HepG2 (cell line): Measurements from ENCODE around the gene FCHO1. TPM values are rescaled to one million over a fixed set of nuclear protein-coding genes. Genes with fewer than 3 reads are reported as not detected.

Experiments
- ATAC-seq: fragments of 200-7000 bp; cut with Tn5 transposase; 3 replicates; pipeline ENCODE4 v1.9.1; 2020; ENCODE audit warnings: mild to moderate bottlenecking, moderate library complexity
- BruUV-seq: library from RNA; stranded (reverse); fragments of 400-500 nt; replicated peaks from 2 replicates; lab custom pipeline; 2021; lab: Mats Ljungman, UMichigan
- CTCF ChIA-PET: fragments of 300-600 bp; formaldehyde crosslinking; extraction: SDS; loops from one replicate; lab custom pipeline; 2021; ENCODE audit warnings: low total read pairs, inconsistent platforms, low intra/inter-chr PET ratio; lab: Yijun Ruan, JAX
- POLR2A ChIA-PET: fragments of 350-600 bp; sonication (Branson Sonifier 250); formaldehyde crosslinking; loops from one replicate; lab custom pipeline; 2020; ENCODE audit warnings: antibody characterized with exemption, inconsistent platforms; lab: Yijun Ruan, JAX
- DNase-seq: peaks from one replicate; pipeline ENCODE4 v3.0.0-alpha.2; 2015; ENCODE audit warnings: low spot score
- FAIRE-seq: peaks from 3 replicates; lab custom pipeline; 2011; peaks lifted over from hg19 to GRCh38; lab: Jason Lieb, UNC
- H2AFZ ChIP-seq: one replicate; pipeline ENCODE4 v1.6.1; 2011; ENCODE audit warnings: low read length, inconsistent platforms
- H3K27ac ChIP-seq: fragments of 300-600 bp; 3 replicates; pipeline ENCODE4 v1.8.0; 2011; ENCODE audit warnings: mixed run types, mild to moderate bottlenecking, mixed read lengths, low read length, inconsistent platforms; ENCODE audit not compliant: insufficient read depth; ENCODE audit errors: extremely low read length
- H3K27me3 ChIP-seq, 2 experiments: fragments of 200-600 bp in 1 of 2; 2 replicates in 1 of 2; 3 replicates in 1 of 2; pipeline versions ENCODE4 v1.6.0 to v1.8.0; 2011; ENCODE audit warnings: low read length in 2 of 2, mild to moderate bottlenecking in 2 of 2, moderate library complexity in 2 of 2, inconsistent platforms in 1 of 2; ENCODE audit not compliant: insufficient read depth in 2 of 2, control insufficient read depth in 1 of 2
- H3K36me3 ChIP-seq, 2 experiments: fragments of 200-600 bp in 1 of 2; replicated peaks in 1 of 2; 2 replicates in 1 of 2; 3 replicates in 1 of 2; pipeline versions ENCODE4 v1.5.1 to v1.8.0; 2011; ENCODE audit warnings: low read length in 2 of 2, inconsistent platforms in 1 of 2; ENCODE audit not compliant: insufficient read depth in 2 of 2, control insufficient read depth in 1 of 2
- H3K4me1 ChIP-seq: 2 replicates; pipeline ENCODE4 v1.5.1; 2012; ENCODE audit warnings: low read length, inconsistent platforms; ENCODE audit not compliant: insufficient read depth
- H3K4me2 ChIP-seq: 2 replicates; pipeline ENCODE4 v1.6.0; 2011; ENCODE audit warnings: low read depth, low read length, inconsistent platforms
- H3K4me3 ChIP-seq, 3 experiments: fragments of 200-600 bp in 1 of 3; sonication (generic), shearing (Covaris generic) in 1 of 3; replicated peaks in 1 of 3; 2 replicates each; pipeline ENCODE4 v1.5.1; 2011 to 2016; ENCODE audit warnings: low read length in 3 of 3, inconsistent platforms in 2 of 3, low read depth in 2 of 3, mild to moderate bottlenecking in 2 of 3, control low read depth in 1 of 3, mixed read lengths in 1 of 3; ENCODE audit not compliant: insufficient read depth in 1 of 3
- H3K79me2 ChIP-seq: one replicate; pipeline ENCODE4 v1.6.1; 2011; ENCODE audit warnings: low read length, inconsistent platforms; ENCODE audit not compliant: insufficient read depth
- H3K9ac ChIP-seq: 2 replicates; pipeline ENCODE4 v1.6.0; 2011; ENCODE audit warnings: mild to moderate bottlenecking, low read depth, low read length, inconsistent platforms; ENCODE audit not compliant: insufficient read depth
- H3K9me3 ChIP-seq: 2 replicates; pipeline ENCODE4 v1.5.1; 2012; ENCODE audit warnings: mild to moderate bottlenecking, low read length
- H4K20me1 ChIP-seq: 2 replicates; pipeline ENCODE4 v1.6.0; 2011; ENCODE audit warnings: inconsistent platforms, mild to moderate bottlenecking, low read length, moderate library complexity; ENCODE audit not compliant: insufficient read depth
- CHD4 ChIP-seq: fragments of 200-600 bp; sonication (generic); IDR thresholded peaks from 2 replicates; pipeline ENCODE4 v1.7.0; 2017; ENCODE audit warnings: mild to moderate bottlenecking, low read length, borderline replicate concordance
- ELF3 ChIP-seq: IDR thresholded peaks from 2 replicates; pipeline ENCODE4 v1.6.1; 2016; ENCODE audit warnings: missing genetic modification reagents, missing compliant biosample characterization
- ERF ChIP-seq: IDR thresholded peaks from 2 replicates; pipeline ENCODE4 v1.6.1; 2018; ENCODE audit warnings: missing biosample characterization, missing genetic modification reagents
- ETV6 ChIP-seq: sonication (generic); formaldehyde crosslinking; conservative IDR thresholded peaks from 2 replicates; pipeline ENCODE4 v1.4.0; 2020; ENCODE audit warnings: missing genetic modification reagents
- FOXO1 ChIP-seq: sonication (generic); formaldehyde crosslinking; IDR thresholded peaks from 2 replicates; pipeline ENCODE4 v1.4.0; 2020; ENCODE audit warnings: missing genetic modification reagents
- FOXP1 ChIP-seq, 2 experiments: fragments of 450-650 bp in 1 of 2; IDR thresholded peaks; 2 replicates each; pipeline ENCODE4 v1.6.1; 2017 to 2018; ENCODE audit warnings: antibody characterized with exemption in 1 of 2
- GTF2F1 ChIP-seq: fragments of 150-350 bp; IDR thresholded peaks from 2 replicates; pipeline ENCODE4 v1.6.1; 2014; ENCODE audit warnings: low read length
- MTA1 ChIP-seq: sonication (generic); formaldehyde crosslinking; IDR thresholded peaks from 2 replicates; pipeline ENCODE4 v1.4.0; 2020; ENCODE audit warnings: missing genetic modification reagents, mild to moderate bottlenecking, borderline replicate concordance
- NR2C2 ChIP-seq: sonication (generic); formaldehyde crosslinking; IDR thresholded peaks from 2 replicates; pipeline ENCODE4 v1.4.0; 2020; ENCODE audit warnings: missing genetic modification reagents, mild to moderate bottlenecking, moderate library complexity, borderline replicate concordance
- RXRA ChIP-seq: sonication (generic); formaldehyde crosslinking; IDR thresholded peaks from 2 replicates; pipeline ENCODE4 v1.5.1; 2020; ENCODE audit warnings: missing genetic modification reagents
- ZBTB7A ChIP-seq: sonication (generic); formaldehyde crosslinking; IDR thresholded peaks from 2 replicates; pipeline ENCODE4 v1.8.0; 2022; ENCODE audit warnings: mild to moderate bottlenecking, missing genetic modification reagents
- ZFP36 ChIP-seq: fragments of 150-350 bp; IDR thresholded peaks from 2 replicates; pipeline ENCODE4 v1.6.1; 2018; ENCODE audit warnings: borderline replicate concordance, low read length, low read depth; ENCODE audit not compliant: partially characterized antibody
- ZMYM3 ChIP-seq: sonication (generic); formaldehyde crosslinking; IDR thresholded peaks from 2 replicates; pipeline ENCODE4 v1.5.1; 2020; ENCODE audit warnings: mild to moderate bottlenecking, missing genetic modification reagents
- ZNF3 ChIP-seq: IDR thresholded peaks from 2 replicates; pipeline ENCODE4 v1.7.0; 2017; ENCODE audit warnings: inconsistent platforms
- ZNF549 ChIP-seq: sonication (generic); formaldehyde crosslinking; IDR thresholded peaks from 2 replicates; pipeline ENCODE4 v1.5.0; 2020; ENCODE audit warnings: missing genetic modification reagents
- ZXDC ChIP-seq: sonication (generic); formaldehyde crosslinking; IDR thresholded peaks from 2 replicates; pipeline ENCODE4 v1.5.0; 2020; ENCODE audit warnings: mild to moderate bottlenecking, missing genetic modification reagents
- WGBS: methylation state at CpG from one replicate; pipeline ENCODE4 v1.1.6; 2017; ENCODE audit warnings: low lambda C conversion rate; 5-methylcytosine and 5-hydroxymethylcytosine counted together
- in situ Hi-C: cut with HindIII; loops from 2 replicates; pipeline ENCODE4 v1.10.0; 2017; ENCODE audit warnings: low pct_unique_long_range_greater_than_20kb; ENCODE audit not compliant: extremely low pct_ligation_motif_present
- intact Hi-C: fragments of 100-400 bp; cut with micrococcal nuclease; formaldehyde crosslinking; loops from one replicate; pipeline ENCODE4 v1.10.0; 2022; ENCODE audit not compliant: unreplicated experiment
- polyA plus RNA-seq, 8 experiments: library from polyadenylated mRNA; depleted of rRNA in 3 of 8; stranded (reverse) in 7 of 8; unstranded in 1 of 8; fragments of >200 nt; fragmentation: Illumina TruSeq in 4 of 8; extraction: Trizol in 4 of 8; gene quantifications; 2 replicates each; pipeline versions ENCODE4 v1.2.1 to v1.2.3, GENCODE V29; 2011 to 2016; ENCODE audit warnings: low read depth in 4 of 8, missing spikeins in 1 of 8, mixed read lengths in 1 of 8; ENCODE audit not compliant: insufficient read depth in 1 of 8
- total RNA-seq, 5 experiments: library from RNA; depleted of rRNA; stranded (reverse); fragments of >200 nt; fragmentation: Illumina TruSeq; extraction: Trizol; gene quantifications; 2 replicates each; pipeline ENCODE4 v1.2.3, GENCODE V29; 2016; ENCODE audit warnings: low read depth in 1 of 5
- TF ChIP-seq, protein P1 (sequence below): sonication (generic); formaldehyde crosslinking; IDR thresholded peaks from 2 replicates; pipeline ENCODE4 v1.8.1; 2023; ENCODE audit warnings: mild to moderate bottlenecking, inconsistent platforms, moderate library complexity, missing genetic modification reagents, borderline replicate concordance
- TF ChIP-seq, protein P2 (sequence below): sonication (generic); formaldehyde crosslinking; IDR thresholded peaks from 2 replicates; pipeline ENCODE4 v1.5.0; 2020; ENCODE audit warnings: mild to moderate bottlenecking, missing genetic modification reagents

The FCHO1 gene
- total and polyA plus RNA-seq, 2 of the 13 experiments (the other 11 are each of a cell fraction or from before 2014, with no cell fraction given) = 1.3 to 3.1 TPM

GRCh38 chr19:17796838-17797423, 45.7 kb downstream of the FCHO1 start:
- DNase-seq (no peak), ATAC-seq (no peak), FAIRE-seq (no peak)
- Histone ChIP-seq H3K27ac (peak overlapping the region; percentile 59), H4K20me1 (no peaks in the 10 kb centered on the region), H3K36me3 (no peaks in the 10 kb centered on the region), H3K9ac (peak overlapping the region; percentile 48), H3K4me2 (peak overlapping the region; percentile 75), H3K27me3 (peaks cover 0 to 15% of the 10 kb centered on the region in 2 experiments; a peak in 1 of 5 replicates), H3K9me3 (no peaks in the 10 kb centered on the region), H2AFZ (no peak overlapping the region), H3K4me3 (peak overlapping the region in 1 of 3 experiments; percentile 79; a peak in 3 of 6 replicates), H3K4me1 (peaks cover 55% of the 10 kb centered on the region), H3K79me2 (no peaks in the 10 kb centered on the region)
- intact Hi-C loops (no loop called here), in situ Hi-C loops (loop anchor here (5.0 kb wide), 1 partner anchor 50 kb away; the partner anchor contains the start of gene JAK3)
- no TSS peak for BruUV-seq
- CTCF ChIA-PET = no interaction called here
- WGBS = 0% methylated on average over 1 of the region's 1 CpG
- POLR2A ChIA-PET = interaction anchor here (1.7 to 3.8 kb wide), 3 partner anchors 51 to 67 kb away, joined by 4 to 24 read pairs (median 6); partner anchors contain the start of genes JAK3 and RPL18A
- TF ChIP-seq ZFP36 (peak; percentile 41), FOXO1 (no peak), ZXDC (CRISPR knock-in tag) (no peak), GTF2F1 (no peak), NR2C2 (no peak), ZNF3 (0 out of 2 replicates have a peak, but pooled peaks have one; percentile 30), CHD4 (peak; percentile 79; the same call in 1 of the 2 replicates), ZBTB7A (CRISPR knock-in tag) (no peak), ELF3 (CRISPR knock-in tag) (no peak), FOXP1 (IDR thresholded peaks at IDR 0.05) (no peak), FOXP1 (CRISPR knock-in tag; IDR thresholded peaks at IDR 0.05) (0 out of 2 replicates have a peak, but pooled peaks have one; percentile 1), ZNF549 (CRISPR knock-in tag) (no peak), ETV6 (no peak), ZMYM3 (CRISPR knock-in tag) (peak; percentile 89; the same call in 1 of the 2 replicates), MTA1 (no peak), RXRA (CRISPR knock-in tag) (0 out of 2 replicates have a peak, but pooled peaks have one; percentile 15), ERF (CRISPR knock-in tag) (no peak)
- TF ChIP-seq, protein P1, sequence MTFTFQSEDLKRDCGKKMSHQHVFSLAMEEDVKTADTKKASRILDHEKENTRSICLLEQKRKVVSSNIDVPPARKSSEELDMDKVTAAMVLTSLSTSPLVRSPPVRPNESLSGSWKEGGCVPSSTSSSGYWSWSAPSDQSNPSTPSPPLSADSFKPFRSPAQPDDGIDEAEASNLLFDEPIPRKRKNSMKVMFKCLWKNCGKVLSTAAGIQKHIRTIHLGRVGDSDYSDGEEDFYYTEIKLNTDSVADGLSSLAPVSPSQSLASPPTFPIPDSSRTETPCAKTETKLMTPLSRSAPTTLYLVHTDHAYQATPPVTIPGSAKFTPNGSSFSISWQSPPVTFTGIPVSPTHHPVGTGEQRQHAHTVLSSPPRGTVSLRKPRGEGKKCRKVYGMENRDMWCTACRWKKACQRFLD (CRISPR knock-in tag) = no peak
- TF ChIP-seq, protein P2, sequence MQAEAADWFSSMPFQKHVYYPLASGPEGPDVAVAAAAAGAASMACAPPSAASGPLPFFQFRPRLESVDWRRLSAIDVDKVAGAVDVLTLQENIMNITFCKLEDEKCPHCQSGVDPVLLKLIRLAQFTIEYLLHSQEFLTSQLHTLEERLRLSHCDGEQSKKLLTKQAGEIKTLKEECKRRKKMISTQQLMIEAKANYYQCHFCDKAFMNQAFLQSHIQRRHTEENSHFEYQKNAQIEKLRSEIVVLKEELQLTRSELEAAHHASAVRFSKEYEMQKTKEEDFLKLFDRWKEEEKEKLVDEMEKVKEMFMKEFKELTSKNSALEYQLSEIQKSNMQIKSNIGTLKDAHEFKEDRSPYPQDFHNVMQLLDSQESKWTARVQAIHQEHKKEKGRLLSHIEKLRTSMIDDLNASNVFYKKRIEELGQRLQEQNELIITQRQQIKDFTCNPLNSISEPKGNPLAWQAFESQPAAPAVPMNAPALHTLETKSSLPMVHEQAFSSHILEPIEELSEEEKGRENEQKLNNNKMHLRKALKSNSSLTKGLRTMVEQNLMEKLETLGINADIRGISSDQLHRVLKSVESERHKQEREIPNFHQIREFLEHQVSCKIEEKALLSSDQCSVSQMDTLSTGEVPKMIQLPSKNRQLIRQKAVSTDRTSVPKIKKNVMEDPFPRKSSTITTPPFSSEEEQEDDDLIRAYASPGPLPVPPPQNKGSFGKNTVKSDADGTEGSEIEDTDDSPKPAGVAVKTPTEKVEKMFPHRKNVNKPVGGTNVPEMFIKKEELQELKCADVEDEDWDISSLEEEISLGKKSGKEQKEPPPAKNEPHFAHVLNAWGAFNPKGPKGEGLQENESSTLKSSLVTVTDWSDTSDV (CRISPR knock-in tag) = no peak
